Thoracic aorta (tissue), 2 donors: ENCODE results near the gene POLR3A. TPM values are rescaled to one million over a fixed set of nuclear protein-coding genes. Genes with fewer than 3 reads are reported as not detected.
"Not testable (repeated sequence)": the region's sequence is repeated elsewhere in the genome, so short reads cannot be mapped to it uniquely, and the experiment has no call there.

Source experiments
- ATAC-seq: fragments of 150-250 bp; one replicate; pipeline ENCODE4 v1.8.0; 2017; ENCODE audit warnings: low read depth; ENCODE audit not compliant: insufficient number of reproducible peaks, low FRiP score
- DNase-seq: peaks from one replicate; pipeline ENCODE4 v3.0.0-alpha.2; 2020; ENCODE audit warnings: low spot score
- H3K27ac ChIP-seq, 2 donors: fragments of 200-600 bp; sonication (generic); 1 replicate in 1 of 2; 2 replicates in 1 of 2; pipeline ENCODE4 v1.5.1; 2016; ENCODE audit warnings: mild to moderate bottlenecking in 2 of 2, moderate library complexity in 2 of 2
- H3K27me3 ChIP-seq: fragments of 200-600 bp; sonication (generic); replicated peaks from 2 replicates; pipeline ENCODE4 v1.6.0; 2016; ENCODE audit warnings: mild to moderate bottlenecking; ENCODE audit not compliant: insufficient read depth
- H3K36me3 ChIP-seq: fragments of 200-600 bp; sonication (generic); one replicate; pipeline ENCODE4 v1.5.1; 2016
- H3K4me1 ChIP-seq, 2 donors: fragments of 200-600 bp; sonication (generic); 1 replicate in 1 of 2; 2 replicates in 1 of 2; pipeline versions ENCODE4 v1.5.1 to v1.6.0; 2016; ENCODE audit warnings: low read depth in 2 of 2, mild to moderate bottlenecking in 1 of 2; ENCODE audit not compliant: control insufficient read depth in 1 of 2
- H3K4me3 ChIP-seq: fragments of 200-600 bp; sonication (generic); 2 replicates; pipeline ENCODE4 v1.5.1; 2016; ENCODE audit warnings: mild to moderate bottlenecking
- H3K9me3 ChIP-seq: fragments of 200-600 bp; sonication (generic); 2 replicates; pipeline ENCODE4 v1.5.1; 2016
- total RNA-seq, 2 donors: library from RNA; depleted of rRNA; stranded (reverse); fragments of >200 nt; gene quantifications; one replicate each; pipeline versions ENCODE4 v1.1.0 to v1.2.3, GENCODE V29; 2016
- TF ChIP-seq, protein P1 (sequence below): fragments of 200-600 bp; sonication (generic); IDR thresholded peaks from one replicate; pipeline ENCODE4 v1.5.1; 2019; ENCODE audit warnings: antibody characterized with exemption

Gene POLR3A
- total RNA-seq, 2 donors from 2014 or later, result 12.3 to 19.3 TPM

DNA sequence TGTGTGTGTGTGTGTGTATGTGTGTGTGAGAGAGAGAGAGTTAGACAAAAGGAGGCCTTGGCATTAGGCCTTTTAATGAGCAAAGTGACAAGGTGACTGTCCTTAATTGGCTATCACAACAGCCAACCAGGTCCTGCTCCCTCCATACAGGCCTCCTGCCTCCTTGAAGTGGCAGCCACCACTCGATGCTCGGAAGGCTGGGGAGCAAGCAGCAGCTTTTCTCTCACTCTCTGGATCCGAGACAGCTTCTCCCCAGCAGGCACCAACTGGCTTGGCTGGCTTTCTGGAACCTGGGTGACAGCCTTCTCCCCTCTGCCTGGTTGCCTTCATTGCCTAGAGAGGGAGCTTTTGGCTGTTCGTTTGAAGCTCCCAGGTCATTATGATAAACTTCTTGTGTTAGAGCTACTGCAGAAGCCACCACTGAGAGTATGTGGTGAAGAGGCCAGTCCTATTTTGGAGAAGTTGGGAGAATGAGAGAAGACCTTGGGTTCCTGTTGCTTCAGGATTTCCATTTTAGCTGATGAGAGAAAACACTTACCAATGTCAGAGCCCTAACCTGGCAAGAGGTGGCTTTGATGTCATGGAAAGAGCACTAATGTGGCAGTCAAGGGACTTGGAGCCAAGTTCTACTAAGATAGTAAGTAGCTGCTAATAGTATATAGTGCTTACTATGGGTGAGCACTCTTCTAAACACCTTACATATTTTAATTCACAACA lies 42.0 kb upstream of the POLR3A start:
- ATAC-seq, result no peak
- no peaks in the 10 kb centered on the region for H3K9me3 ChIP-seq
- H3K27ac ChIP-seq, result no peak overlapping the region
- TF ChIP-seq, protein P1, sequence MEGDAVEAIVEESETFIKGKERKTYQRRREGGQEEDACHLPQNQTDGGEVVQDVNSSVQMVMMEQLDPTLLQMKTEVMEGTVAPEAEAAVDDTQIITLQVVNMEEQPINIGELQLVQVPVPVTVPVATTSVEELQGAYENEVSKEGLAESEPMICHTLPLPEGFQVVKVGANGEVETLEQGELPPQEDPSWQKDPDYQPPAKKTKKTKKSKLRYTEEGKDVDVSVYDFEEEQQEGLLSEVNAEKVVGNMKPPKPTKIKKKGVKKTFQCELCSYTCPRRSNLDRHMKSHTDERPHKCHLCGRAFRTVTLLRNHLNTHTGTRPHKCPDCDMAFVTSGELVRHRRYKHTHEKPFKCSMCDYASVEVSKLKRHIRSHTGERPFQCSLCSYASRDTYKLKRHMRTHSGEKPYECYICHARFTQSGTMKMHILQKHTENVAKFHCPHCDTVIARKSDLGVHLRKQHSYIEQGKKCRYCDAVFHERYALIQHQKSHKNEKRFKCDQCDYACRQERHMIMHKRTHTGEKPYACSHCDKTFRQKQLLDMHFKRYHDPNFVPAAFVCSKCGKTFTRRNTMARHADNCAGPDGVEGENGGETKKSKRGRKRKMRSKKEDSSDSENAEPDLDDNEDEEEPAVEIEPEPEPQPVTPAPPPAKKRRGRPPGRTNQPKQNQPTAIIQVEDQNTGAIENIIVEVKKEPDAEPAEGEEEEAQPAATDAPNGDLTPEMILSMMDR, result no peak
- DNase-seq, result no peak
- no peaks in the 10 kb centered on the region for H3K36me3 ChIP-seq
- H3K27me3 ChIP-seq, result no peaks in the 10 kb centered on the region
- H3K4me1 ChIP-seq, result no peaks in the 10 kb centered on the region
- no peak overlapping the region for H3K4me3 ChIP-seq

DNA sequence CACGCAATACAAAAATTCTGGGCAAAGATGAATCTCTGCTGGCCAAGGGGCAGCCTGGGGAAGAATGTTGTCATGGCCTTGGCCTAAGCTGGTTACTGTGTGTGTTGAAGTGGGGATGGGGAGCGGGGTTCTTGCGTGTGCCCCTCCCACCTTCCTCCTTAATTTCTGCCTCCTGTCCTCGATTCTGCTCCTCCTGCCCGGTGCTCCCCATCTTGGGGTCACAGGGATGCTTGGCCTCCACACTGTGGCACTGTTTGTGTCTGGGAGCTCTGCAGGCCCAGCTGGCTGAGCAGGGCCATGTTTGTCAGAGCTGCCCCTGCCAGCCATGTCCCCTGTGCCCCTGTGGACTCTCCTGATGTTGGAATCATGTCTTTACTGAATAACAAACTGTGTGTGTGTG lies 41.4 kb upstream of the POLR3A start:
- DNase-seq (no peak), ATAC-seq (no peak)
- no peaks in the 10 kb centered on the region for H3K4me1 ChIP-seq
- H3K27me3 ChIP-seq, result no peaks in the 10 kb centered on the region
- H3K4me3 ChIP-seq, result no peak overlapping the region
- no peaks in the 10 kb centered on the region for H3K9me3 ChIP-seq
- H3K27ac ChIP-seq, result no peak overlapping the region
- no peaks in the 10 kb centered on the region for H3K36me3 ChIP-seq
- TF ChIP-seq, protein P1, result no peak

DNA sequence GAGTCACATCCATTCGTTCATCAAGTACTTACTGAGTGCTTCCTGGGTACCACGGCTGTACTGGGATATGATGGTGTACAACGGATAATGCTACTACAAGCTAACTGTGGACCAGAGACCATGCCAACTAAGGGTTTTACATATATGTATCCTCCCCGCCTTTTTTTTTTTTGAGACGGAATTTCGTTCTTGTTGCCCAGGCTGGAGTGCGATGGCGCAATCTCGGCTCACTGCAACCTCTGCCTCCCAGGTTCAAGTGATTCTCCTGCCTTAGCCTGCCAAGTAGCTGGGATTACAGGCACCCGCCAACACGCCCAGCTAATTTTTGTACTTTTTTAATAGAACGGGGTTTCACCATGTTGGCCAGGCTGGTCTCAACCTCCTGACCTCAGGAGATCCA lies 40.7 kb upstream of the POLR3A start:
- H3K27me3 ChIP-seq, ATAC-seq, H3K36me3 ChIP-seq, H3K9me3 ChIP-seq, DNase-seq, H3K27ac ChIP-seq, H3K4me1 ChIP-seq, H3K4me3 ChIP-seq: not testable (repeated sequence)

DNA sequence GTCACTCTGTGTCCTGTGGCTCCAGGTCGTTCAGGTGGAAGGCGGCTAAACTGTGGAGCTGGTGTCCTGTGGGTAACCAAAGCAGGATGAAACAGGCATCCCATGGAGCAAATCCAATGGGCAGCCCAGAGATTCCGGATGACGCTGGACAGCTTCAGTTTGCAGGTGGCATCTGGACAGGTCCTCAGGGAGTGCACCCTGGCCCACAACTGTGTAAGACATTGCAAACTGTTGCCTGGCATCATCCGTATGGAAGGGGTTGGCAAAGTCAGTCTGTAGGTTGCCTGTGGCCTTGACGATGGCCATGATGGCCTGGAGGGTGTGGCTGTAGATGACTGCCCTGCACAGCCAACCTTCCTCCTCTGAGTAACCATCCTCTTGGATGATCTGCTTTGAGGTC lies 39.8 kb upstream of the POLR3A start:
- Histone ChIP-seq H3K36me3 (no peaks in the 10 kb centered on the region), H3K9me3 (no peaks in the 10 kb centered on the region), H3K4me3 (no peak overlapping the region), H3K4me1 (no peaks in the 10 kb centered on the region), H3K27ac (no peak overlapping the region), H3K27me3 (no peaks in the 10 kb centered on the region)
- DNase-seq (no peak), ATAC-seq (no peak)
- TF ChIP-seq, protein P1, result no peak

DNA sequence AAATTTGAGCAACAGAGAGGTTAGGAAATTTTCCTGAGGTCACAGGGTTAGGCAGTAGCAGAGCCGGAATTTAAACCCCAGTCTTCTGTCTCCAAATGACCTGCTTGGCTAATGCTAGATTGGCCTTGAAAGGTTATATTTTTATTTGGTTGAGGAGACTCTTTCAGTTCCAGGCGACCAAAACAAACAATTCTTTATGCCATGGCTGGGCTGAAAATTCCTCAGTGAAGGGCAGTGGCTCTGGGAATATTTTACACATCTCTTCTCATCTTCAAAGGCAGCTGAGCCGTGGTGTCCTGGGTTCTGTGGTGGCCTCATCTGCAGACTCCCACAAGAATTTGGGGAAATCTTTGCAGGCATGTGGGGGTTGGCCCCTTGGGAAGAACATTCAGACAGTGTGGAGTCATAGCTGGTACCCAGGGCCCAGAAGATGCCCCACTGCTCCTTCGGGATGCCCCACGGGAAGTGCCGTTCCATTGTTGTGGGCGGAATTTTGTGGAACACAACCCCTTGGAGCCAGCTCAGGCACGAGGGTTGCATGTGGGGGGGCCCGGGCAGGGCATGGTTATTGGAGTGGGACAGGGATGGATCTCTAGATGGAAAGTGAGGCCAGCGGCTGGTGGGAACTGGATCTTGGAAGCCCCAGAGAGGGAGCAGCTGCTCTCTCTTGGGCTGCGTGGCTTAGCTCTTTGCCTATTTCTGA lies 37.6 kb upstream of the POLR3A start:
- Histone ChIP-seq H3K36me3 (no peaks in the 10 kb centered on the region), H3K9me3 (no peaks in the 10 kb centered on the region), H3K4me1 (no peaks in the 10 kb centered on the region), H3K27ac (no peak overlapping the region), H3K4me3 (no peak overlapping the region), H3K27me3 (no peaks in the 10 kb centered on the region)
- DNase-seq (no peak), ATAC-seq (no peak)
- TF ChIP-seq, protein P1, result no peak
